Spleen (tissue), 11 donors: ENCODE data around the gene SLC6A8. TPM values are rescaled to one million over a fixed set of nuclear protein-coding genes. Genes with fewer than 3 reads are reported as not detected.
"Not testable (repeated sequence)": the region's sequence is repeated elsewhere in the genome, so short reads cannot be mapped to it uniquely, and the experiment has no call there.

ENCODE experiments used
- DNase-seq: peaks from one replicate; pipeline ENCODE4 v3.0.0-alpha.2; 2020
- H3K27ac ChIP-seq, 8 donors: fragments of 200-600 bp; sonication (generic) in 7 of 8; 1 replicate in 4 of 8; 2 replicates in 4 of 8; pipeline versions ENCODE4 v1.5.0 to v1.8.0; 2016 to 2021; ENCODE audit warnings: inconsistent platforms in 4 of 8, mild to moderate bottlenecking in 4 of 8, moderate library complexity in 1 of 8
- H3K27me3 ChIP-seq, 7 donors: fragments of 200-600 bp; sonication (generic) in 6 of 7; replicated peaks in 1 of 7; 1 replicate in 4 of 7; 2 replicates in 3 of 7; pipeline versions ENCODE4 v1.5.0 to v1.8.0; 2016 to 2021; ENCODE audit warnings: inconsistent platforms in 3 of 7, mild to moderate bottlenecking in 1 of 7
- H3K36me3 ChIP-seq, 6 donors: fragments of 200-600 bp; sonication (generic) in 5 of 6; 1 replicate in 4 of 6; 2 replicates in 2 of 6; pipeline versions ENCODE4 v1.5.0 to v1.8.0; 2016 to 2021; ENCODE audit warnings: inconsistent platforms in 2 of 6
- H3K4me1 ChIP-seq, 6 donors: fragments of 200-600 bp; sonication (generic) in 5 of 6; 1 replicate in 3 of 6; 2 replicates in 3 of 6; pipeline versions ENCODE4 v1.5.0 to v1.8.0; 2016 to 2021; ENCODE audit warnings: inconsistent platforms in 3 of 6
- H3K4me3 ChIP-seq, 8 donors: fragments of 200-600 bp; sonication (generic) in 7 of 8; 1 replicate in 4 of 8; 2 replicates in 4 of 8; pipeline versions ENCODE4 v1.5.0 to v1.8.0; 2016 to 2021; ENCODE audit warnings: inconsistent platforms in 4 of 8, mild to moderate bottlenecking in 4 of 8, moderate library complexity in 2 of 8
- H3K9me3 ChIP-seq, 8 donors: fragments of 200-600 bp; sonication (generic) in 7 of 8; 1 replicate in 4 of 8; 2 replicates in 4 of 8; pipeline versions ENCODE4 v1.5.0 to v1.8.0; 2016 to 2021; ENCODE audit warnings: inconsistent platforms in 4 of 8
- POLR2A ChIP-seq, 3 donors: fragments of 450-650 bp; IDR thresholded peaks; one replicate each; pipeline ENCODE4 v1.5.1; 2017; ENCODE audit warnings: antibody characterized with exemption in 3 of 3, mild to moderate bottlenecking in 1 of 3
- POLR2AphosphoS5 ChIP-seq, 3 donors: sonication (generic); formaldehyde crosslinking; IDR thresholded peaks; one replicate each; pipeline ENCODE4 v1.5.1; 2017; ENCODE audit warnings: antibody characterized with exemption in 3 of 3
- WGBS, 5 donors: extraction: QIAGEN DNeasy Blood & Tissue Kit in 3 of 5; methylation state at CpG; one replicate each; pipeline versions ENCODE4 v1.1.5 to v1.1.7; 2013 to 2018; 5-methylcytosine and 5-hydroxymethylcytosine counted together
- intact Hi-C: fragments of 100-400 bp; cut with DNase I; formaldehyde crosslinking; loops from one replicate; pipeline ENCODE4 v1.15.0; 2023; ENCODE audit warnings: low total_unique reads
- polyA plus RNA-seq, 3 donors: library from polyadenylated mRNA; stranded (reverse); fragments of 200-250 nt; gene quantifications; one replicate each; pipeline ENCODE4 v1.2.1, GENCODE V29; 2013
- total RNA-seq, 7 donors: library from RNA; depleted of rRNA in 3 of 7; stranded (reverse); fragments of >200 nt in 3 of 7; fragmentation: NEBNext Ultra II Directional in 4 of 7; extraction: Animal tissue kit (Norgen Biotek cat#: 25700) in 4 of 7; gene quantifications; one replicate each; pipeline versions ENCODE4 v1.1.0 to v1.2.1, GENCODE V29; 2016 to 2021
- TF ChIP-seq, protein P1 (sequence below), 11 experiments: fragments of 200-600 bp in 7 of 11; fragments of 450-650 bp in 4 of 11; sonication (generic) in 4 of 11; IDR thresholded peaks in 8 of 11; conservative IDR thresholded peaks in 3 of 11; 1 replicate in 7 of 11; 2 replicates in 4 of 11; pipeline versions ENCODE4 v1.4.0 to v1.8.0; 2016 to 2021; ENCODE audit warnings: antibody characterized with exemption in 11 of 11, inconsistent platforms in 4 of 11, mild to moderate bottlenecking in 1 of 11
- donor health status: healthy with polysubstance abuse.
- donor health status: DM: no; HTN: no; CAD: no; lungs with moderate emphysema.
- donor health status: DM: no; HTN: no; CAD: no.
- donor health status: Bipolar disorder and iron deficiency.
- donor health status: healthy.
- donor health status: DM: no; HTN: no; CAD: no.
- donor health status: DM: yes; HTN: yes; CAD: no.

SLC6A8 gene
- total and polyA plus RNA-seq, 10 donors, result 3.2 to 72.9 (median 9.6) TPM

DNA sequence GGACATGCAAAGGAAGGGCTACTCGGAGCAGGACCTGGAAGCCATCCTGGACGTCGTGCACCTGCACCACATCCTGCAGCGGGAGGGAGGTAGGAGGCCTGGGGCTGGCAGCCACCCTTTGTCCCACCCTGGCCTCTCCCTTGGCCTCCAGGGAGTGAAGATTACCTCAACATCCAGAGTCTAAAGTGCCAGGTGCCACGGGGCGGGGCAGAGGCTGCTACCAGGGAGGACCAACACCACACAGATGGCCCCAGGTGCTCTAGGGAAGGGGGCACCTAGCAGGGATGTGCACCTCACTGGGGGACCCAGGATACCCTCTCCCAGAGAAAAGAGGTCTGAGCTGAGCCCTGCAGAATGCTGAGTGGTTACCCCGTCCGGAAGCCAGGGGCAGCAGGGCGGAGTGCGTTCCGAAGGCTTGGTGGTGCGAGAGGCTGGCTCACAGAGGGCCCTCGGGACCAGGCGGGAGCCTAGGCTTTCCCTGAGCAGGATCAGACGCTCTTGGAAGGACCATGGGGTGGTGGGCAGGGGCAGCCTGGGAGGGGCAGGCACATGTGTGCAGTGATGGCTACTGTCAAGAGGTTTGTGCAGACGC lies 53.0 kb downstream of the SLC6A8 start:
- Histone ChIP-seq H3K9me3 (no peaks in the 10 kb centered on the region), H3K4me3 (no peak overlapping the region), H3K36me3 (peaks cover 0 to 60% (median 4%) of the 10 kb centered on the region in 6 donors), H3K27me3 (peaks cover 0 to 7% (median 0%) of the 10 kb centered on the region in 7 donors), H3K4me1 (peaks cover 0 to 44% (median 9%) of the 10 kb centered on the region in 6 donors), H3K27ac (no peak overlapping the region)
- intact Hi-C loops, result no loop called here
- DNase-seq, result peak; percentile 62
- 80 to 90% (median 88%) methylated on average over 2 to 16 of the region's 16 CpGs for WGBS, 5 donors
- TF ChIP-seq POLR2AphosphoS5 (IDR thresholded peaks at IDR 0.05), result no peak
- TF ChIP-seq POLR2A (IDR thresholded peaks at IDR 0.05), result no peak
- TF ChIP-seq, protein P1, sequence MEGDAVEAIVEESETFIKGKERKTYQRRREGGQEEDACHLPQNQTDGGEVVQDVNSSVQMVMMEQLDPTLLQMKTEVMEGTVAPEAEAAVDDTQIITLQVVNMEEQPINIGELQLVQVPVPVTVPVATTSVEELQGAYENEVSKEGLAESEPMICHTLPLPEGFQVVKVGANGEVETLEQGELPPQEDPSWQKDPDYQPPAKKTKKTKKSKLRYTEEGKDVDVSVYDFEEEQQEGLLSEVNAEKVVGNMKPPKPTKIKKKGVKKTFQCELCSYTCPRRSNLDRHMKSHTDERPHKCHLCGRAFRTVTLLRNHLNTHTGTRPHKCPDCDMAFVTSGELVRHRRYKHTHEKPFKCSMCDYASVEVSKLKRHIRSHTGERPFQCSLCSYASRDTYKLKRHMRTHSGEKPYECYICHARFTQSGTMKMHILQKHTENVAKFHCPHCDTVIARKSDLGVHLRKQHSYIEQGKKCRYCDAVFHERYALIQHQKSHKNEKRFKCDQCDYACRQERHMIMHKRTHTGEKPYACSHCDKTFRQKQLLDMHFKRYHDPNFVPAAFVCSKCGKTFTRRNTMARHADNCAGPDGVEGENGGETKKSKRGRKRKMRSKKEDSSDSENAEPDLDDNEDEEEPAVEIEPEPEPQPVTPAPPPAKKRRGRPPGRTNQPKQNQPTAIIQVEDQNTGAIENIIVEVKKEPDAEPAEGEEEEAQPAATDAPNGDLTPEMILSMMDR (IDR thresholded peaks at IDR 0.05 in 8 of 11, conservative IDR thresholded peaks at IDR 0.05 in 3 of 11), result no peak

DNA sequence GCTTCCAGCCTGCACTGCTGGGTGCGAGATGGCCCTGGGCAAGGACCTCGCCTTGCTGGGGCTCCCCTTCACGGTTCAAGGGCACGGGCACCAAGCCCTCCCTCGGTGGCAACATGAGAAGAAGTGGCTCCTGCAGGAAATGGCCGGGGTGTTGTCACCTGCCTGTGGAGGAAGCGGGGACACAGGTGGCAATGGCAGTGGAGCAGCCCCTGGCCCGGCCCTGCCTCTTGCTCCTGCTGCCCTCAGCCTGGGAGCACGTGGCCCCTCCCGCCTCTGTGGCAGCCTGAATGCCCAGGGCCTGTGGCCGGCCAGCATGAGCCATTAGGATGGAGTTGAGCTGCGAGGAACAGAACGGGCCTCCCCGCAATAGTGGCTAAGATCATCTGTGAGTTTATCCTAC lies 53.7 kb downstream of the SLC6A8 start:
- H3K27ac ChIP-seq, result no peak overlapping the region
- 40 to 84% (median 73%) methylated on average over 7 to 14 of the region's 14 CpGs for WGBS, 5 donors
- H3K36me3 ChIP-seq, result peaks cover 0 to 53% (median 3%) of the 10 kb centered on the region in 6 donors
- peaks cover 0 to 44% (median 9%) of the 10 kb centered on the region in 6 donors for H3K4me1 ChIP-seq
- TF ChIP-seq, protein P1 (IDR thresholded peaks at IDR 0.05 in 8 of 11, conservative IDR thresholded peaks at IDR 0.05 in 3 of 11), result no peak
- TF ChIP-seq POLR2AphosphoS5 (IDR thresholded peaks at IDR 0.05) (no peak), POLR2A (IDR thresholded peaks at IDR 0.05) (no peak)
- peaks cover 0 to 9% (median 0%) of the 10 kb centered on the region in 7 donors for H3K27me3 ChIP-seq
- intact Hi-C loops, result no loop called here
- no peak overlapping the region for H3K4me3 ChIP-seq
- peak; percentile 77 for DNase-seq
- no peaks in the 10 kb centered on the region for H3K9me3 ChIP-seq

DNA sequence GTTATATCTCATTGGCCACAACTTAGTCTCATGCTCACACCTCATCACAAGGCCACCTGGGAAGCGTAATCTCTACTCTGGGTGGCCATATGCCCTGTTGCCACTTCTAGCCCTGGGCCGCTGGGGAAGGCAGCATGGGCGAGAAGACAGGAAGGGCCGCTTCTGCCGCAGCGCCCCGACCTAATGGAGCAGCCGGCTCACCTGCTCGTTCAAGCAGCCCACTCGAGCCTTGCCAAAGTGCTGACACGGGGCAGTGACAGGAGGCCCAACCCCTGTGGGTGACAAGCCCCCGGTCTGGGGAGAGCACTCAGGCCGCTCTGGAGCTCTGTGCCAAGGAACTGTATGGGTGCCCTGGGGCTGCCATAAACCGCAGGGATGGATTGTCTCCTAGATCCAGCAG lies 54.4 kb downstream of the SLC6A8 start:
- peaks cover 0 to 11% (median 0%) of the 10 kb centered on the region in 7 donors for H3K27me3 ChIP-seq
- intact Hi-C loops, H3K9me3 ChIP-seq, H3K27ac ChIP-seq, H3K4me3 ChIP-seq: not testable (repeated sequence)
- peaks cover 0 to 44% (median 9%) of the 10 kb centered on the region in 6 donors for H3K4me1 ChIP-seq
- H3K36me3 ChIP-seq, result peaks cover 0 to 47% (median 0%) of the 10 kb centered on the region in 6 donors
- WGBS, 5 donors, result 90 to 100% (median 95%) methylated on average over 1 to 14 of the region's 14 CpGs
- DNase-seq, result peak; percentile 72

DNA sequence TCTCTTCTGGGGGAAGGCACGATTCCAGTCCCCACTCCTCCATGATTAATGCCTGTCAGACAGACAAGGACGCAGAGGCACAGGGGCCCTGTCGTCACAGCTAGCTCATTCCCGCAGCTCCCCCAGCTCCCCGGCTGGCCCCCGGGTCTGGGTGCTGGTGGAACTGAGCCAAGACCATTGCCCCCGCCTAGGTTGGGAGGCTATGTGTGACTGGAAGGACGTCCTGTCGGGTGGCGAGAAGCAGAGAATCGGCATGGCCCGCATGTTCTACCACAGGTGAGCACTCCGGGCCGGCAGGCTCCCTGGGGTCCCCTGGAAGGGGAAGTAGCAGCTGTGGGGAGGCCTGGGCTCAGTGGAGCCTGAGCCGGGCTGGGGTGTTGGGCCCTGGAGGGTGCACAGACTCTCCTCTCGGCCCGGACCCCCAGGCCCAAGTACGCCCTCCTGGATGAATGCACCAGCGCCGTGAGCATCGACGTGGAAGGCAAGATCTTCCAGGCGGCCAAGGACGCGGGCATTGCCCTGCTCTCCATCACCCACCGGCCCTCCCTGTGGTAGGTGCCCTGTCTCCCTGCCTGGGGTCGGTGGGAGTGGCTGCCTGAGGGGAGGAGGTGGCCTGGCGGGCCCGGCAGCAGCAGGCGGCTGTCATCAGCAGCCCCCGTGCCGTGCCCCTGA lies 55.2 kb downstream of the SLC6A8 start:
- intact Hi-C loops, result not testable (repeated sequence)

More for the DNA sequence above, 55.2 kb downstream of the SLC6A8 start:
- not testable (repeated sequence) for H3K4me3 ChIP-seq, H3K27ac ChIP-seq, H3K9me3 ChIP-seq
- 58 to 90% (median 69%) methylated on average over 2 to 31 of the region's 32 CpGs for WGBS, 5 donors
- peaks cover 0 to 44% (median 9%) of the 10 kb centered on the region in 6 donors for H3K4me1 ChIP-seq
- peak in 2 of 3 donors; percentile 23 to 35 for TF ChIP-seq POLR2AphosphoS5 (IDR thresholded peaks at IDR 0.05)
- peaks cover 0 to 39% (median 0%) of the 10 kb centered on the region in 6 donors for H3K36me3 ChIP-seq
- DNase-seq, result peak; percentile 81
- peaks cover 0 to 11% (median 0%) of the 10 kb centered on the region in 7 donors for H3K27me3 ChIP-seq
